ENCODE results near the gene DOK3.

Gene DOK3

DNA sequence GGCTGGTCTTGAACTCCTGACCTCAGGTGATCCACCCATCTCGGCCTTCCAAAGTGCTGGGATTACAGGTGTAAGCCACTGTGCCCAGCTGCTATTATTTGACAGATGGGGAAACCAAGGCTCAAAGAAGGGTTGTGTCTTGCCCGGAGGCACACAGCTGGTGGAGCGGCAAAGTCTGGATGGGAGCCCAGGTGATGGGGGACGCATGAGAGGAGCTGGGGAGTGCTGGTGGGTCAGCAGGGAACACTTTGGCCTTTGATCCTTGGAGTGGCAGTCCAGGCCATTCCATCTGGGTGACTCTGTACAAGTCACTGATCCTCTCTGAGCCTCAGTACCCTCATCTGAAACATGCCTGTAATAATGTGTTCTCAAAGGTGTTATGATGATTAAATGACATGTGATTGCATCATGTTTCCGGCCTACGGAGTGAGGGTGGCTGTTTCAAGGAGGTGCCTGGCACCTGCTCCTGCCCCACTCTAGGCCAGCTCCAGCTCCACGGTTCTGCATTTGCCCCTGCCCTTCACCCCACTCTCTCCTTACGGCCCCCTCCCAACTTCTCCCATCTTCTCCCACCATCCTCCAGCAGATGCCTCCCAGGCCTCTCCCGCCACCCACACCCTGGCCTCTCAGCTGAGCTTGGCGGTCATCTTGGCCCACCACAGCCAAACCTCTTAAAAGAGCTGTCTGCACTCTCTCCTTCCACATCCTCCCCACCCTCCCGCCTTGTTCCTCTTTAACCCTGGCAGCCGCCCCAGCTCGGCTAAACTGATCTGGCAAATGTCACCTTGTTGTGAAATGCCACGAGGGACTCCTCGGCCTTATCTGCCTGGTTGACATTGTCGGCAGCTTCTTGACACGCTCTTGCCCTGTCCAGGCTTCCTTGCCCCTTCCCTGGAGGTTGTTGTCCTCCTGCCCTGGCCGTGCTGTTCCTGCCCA is 30.6 kb downstream of the DOK3 start:
- DNase-seq = peak; percentile 59

DNA sequence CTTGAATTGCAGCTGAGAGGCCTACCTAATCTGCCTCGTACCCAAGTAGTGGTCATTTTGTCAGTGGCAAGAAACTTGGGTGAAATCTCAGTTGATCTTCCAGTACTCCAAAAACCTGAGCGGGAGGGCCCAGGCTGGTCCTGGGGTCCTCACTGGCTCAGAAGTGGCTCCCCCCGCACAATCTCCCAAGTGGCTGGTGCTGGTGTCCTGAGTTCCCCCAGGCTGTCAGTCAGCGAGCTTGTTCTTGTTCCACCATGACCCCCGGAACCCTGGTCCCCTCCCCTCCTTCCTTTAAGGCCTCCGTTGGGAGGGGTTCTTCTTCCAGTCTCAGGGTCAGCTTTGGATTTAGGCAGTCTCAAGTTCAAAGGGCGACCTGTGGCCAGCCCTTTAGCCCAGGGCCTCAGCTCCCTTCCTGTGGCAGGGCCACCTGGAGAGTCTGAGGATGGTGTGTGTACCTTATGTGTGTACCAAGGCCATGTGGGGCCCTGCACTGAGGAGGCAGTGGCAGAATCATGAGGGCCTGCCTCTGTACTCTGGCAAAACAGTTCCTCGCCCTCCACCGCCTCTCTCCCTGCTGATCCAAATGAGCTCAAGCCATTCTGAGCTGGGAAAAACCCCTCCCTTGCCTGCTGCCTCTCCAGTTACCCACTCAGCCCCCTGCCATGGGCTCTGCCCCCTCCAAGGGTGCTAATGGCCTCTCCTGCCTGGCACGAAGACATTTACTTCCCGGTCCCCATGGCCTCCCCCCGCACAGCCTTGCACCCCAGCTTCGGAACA is 31.7 kb downstream of the DOK3 start:
- DNase-seq = no peak

- no peak for DNase-seq
Observed at GRCh38 chr5:177476531-177477233, 32.9 kb downstream of the DOK3 start.

DNA sequence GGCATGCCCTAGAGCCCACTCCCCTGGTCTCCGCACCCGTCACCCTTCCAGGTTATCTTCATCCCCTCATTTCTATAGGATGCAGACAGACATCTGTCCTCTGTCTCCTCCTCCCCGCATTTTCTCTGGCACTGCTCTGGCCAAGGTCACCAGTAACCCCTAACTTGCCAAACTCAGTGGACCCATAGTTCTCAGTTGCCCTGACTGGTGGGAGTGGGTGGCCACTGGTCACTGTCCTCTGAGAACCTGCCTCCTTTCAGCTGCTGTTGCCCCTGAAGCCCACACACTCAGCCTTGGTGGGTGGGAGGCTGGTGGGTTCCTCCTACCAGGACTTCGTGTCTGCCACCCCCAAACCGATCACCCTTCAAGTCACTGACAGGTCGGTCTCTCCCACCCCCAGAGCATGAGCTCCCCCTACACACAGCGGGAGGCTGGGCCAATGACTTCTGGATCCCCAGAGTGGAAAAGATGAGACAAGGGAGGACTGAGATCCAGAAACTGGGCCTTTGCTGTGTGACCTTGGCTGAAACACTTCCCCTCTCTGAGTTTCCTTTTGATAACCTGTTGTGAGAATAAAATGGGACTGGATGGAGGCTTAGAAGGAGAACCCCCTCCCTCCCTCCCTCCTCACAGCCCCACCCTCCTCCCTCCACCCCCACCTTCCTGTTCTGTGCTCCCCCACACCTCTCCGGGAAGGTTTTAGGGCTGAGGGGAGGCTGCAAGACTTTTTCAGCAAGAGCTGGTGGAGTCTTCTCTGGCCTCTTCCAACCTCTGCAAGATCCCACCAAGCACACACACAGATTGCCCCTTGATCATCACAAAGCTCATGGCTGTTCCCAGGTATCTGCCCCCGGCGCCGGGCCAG is 33.8 kb downstream of the DOK3 start:
- no peak for DNase-seq

GRCh38 chr5:177474846-177475562 is 34.6 kb downstream of the DOK3 start:
- no peak for DNase-seq

DNA sequence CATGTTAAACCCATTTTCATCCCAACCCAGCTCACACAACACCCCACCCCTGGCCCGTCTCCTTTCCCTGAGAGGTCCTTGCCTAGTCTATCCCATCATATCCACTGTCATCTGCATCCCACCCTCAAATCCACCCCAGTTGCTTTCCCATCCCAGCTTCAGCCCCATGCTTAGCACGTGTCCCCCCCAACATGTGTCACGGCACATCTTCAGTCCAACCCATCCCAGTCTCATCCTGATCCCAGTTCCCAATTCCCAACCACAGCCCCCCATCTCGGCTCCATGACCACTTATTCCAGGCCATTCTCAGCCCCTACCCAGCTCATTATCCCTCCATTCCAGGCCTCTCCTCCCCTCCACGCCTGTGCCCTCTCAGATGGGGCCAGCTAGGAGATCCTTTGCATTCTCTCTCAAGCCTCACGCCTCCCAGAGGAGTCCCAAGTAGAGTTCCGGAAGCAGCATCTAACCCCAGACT is 35.6 kb downstream of the DOK3 start:
- no peak for DNase-seq

DNA sequence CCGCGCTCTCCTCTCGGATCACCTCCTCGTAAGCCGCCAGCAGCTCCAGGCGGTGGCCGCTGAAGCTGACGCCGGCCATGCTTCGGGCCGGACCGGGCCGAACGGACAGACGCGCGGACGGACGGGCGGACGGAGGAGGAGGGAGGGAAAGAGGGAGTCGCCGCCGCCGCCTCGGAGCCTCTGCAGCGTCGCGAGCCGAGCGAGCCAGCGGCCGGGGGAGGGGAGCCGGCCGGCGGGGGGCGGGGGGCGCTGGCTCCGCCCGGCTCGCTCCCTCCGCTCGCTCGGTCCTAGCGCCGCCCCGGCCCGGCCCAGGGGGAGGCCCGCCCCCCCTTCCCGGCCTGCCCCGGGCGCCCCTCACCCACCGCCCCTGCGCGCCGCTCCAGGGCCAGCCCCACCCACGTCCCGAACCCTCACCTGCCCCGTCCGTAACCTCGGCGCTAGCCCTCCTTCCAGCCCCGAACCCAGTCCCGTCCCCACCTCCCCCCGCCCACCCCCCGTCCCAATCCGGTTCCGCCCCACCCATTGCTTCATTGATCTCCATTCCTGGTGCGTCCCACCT is 36.1 kb downstream of the DOK3 start, which contains the start of gene DBN1:
Gene DBN1, minus strand, starts transcription at position 192 of the 559 bp plus-strand sequence. Its CDS starts 113 bp downstream, at position 79.
- DNase-seq = no peak

- no peak for DNase-seq
Observed at GRCh38 chr5:177472460-177473442, 36.9 kb downstream of the DOK3 start.

- no peak for DNase-seq
Observed at GRCh38 chr5:177471610-177472356, 37.8 kb downstream of the DOK3 start.

DNA sequence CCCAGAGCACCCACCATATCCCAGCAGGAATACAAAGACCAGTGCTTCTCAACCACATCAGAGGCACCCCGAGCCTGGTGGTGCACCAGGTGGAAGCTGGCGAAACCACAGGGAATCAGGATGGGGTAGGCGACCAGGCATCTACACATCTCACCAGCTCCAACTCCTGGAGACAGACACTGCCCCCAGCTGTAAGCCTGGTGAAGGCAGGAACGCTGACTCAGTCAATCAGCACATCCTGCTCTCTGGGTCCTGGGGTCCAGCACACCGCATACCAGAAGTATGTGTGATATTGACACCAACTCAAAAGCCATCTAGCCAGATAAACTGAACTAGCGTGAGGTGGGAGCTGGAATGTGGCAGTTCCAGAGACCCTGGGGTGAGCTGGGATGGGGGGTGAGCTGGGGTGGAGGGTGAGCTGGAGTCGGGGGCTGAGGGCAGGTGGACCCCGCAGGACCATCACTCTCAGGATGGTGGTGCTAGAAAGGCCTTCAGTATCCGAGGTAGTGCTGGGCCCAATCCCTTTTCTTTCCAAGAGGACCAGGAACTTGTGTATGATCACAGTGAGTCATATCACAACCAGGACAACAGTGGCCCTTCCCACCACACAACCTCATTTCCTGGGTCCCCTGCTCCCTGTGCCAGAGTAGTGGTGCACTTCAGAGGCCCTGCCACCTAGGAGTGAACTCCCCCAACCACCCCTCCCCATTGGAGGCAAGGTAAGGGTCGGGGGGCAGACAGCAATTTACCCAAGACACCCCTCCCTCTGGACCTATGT is 38.7 kb downstream of the DOK3 start:
- DNase-seq = no peak

- DNase-seq = no peak
Observed at GRCh38 chr5:177469750-177470525, 39.7 kb downstream of the DOK3 start.

DNA sequence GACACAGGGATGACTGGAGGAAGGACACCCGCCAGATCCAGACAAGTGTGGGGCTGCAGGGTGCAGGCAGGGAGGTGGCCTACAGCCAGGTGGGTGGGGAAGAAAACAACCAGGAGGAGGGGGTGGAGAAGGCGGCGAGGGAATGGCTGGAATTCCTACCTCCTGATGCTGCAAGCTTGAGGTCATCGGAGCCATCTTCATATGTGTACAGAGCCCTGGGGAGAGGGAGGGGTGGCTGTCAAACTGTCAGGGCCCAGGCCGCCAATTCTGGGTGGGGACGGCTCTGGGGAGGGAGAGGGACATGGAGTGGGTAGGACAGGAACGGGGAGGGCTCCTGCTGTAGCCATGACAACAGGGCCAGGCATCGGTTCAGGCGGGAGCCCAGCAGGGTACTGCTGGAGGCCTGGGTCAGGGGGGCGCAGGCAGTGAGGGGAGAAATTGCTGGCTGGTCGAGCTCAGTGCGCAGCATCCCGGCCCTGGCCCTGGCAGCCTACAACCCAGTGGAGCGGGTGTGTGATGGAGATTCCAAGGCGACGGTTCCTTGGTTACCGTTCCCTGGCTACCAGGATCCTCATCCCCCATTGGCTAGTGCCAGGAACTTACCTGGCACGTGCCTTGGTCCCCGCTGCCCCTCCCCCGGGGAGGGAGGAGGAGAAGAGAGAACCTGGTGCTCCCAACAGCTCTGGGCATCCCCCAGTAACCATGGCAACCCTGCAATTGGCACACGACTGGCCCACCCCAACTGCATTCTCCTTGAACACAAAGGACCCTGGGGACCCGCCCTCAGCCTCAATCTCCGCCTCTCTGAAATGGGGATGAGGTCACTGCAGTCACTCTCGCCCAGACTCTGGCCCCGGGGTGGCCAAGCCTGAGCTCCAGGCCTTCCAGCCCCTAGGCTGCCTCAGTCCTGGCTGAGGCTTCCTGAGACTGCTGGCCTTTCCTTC is 40.7 kb downstream of the DOK3 start:
- no peak for DNase-seq

- DNase-seq = no peak
Observed at GRCh38 chr5:177468329-177468684, 41.3 kb downstream of the DOK3 start.

GRCh38 chr5:177467436-177467835 is 42.2 kb downstream of the DOK3 start:
- no peak for DNase-seq

DNA sequence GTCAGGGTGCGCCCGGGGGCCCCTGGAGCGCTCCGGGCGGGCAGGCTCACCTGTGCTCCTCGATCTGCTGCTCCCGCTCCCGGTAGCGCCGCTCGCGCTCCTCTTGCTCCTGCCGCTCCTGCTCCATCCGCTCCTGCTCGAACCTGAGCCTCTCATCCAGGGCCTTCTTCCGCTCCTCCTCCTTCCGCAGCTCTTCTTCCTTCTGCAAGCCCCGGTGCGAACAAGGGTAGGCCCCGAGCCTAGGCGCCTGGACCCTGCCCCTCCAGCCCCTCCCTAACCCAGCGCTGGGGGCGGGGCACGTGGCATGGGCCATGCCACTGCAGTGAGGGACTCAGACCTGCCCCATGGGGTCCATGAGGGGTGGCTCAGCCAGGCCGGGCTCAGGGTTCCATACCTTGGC is 42.8 kb downstream of the DOK3 start:
- DNase-seq = no peak

DNA sequence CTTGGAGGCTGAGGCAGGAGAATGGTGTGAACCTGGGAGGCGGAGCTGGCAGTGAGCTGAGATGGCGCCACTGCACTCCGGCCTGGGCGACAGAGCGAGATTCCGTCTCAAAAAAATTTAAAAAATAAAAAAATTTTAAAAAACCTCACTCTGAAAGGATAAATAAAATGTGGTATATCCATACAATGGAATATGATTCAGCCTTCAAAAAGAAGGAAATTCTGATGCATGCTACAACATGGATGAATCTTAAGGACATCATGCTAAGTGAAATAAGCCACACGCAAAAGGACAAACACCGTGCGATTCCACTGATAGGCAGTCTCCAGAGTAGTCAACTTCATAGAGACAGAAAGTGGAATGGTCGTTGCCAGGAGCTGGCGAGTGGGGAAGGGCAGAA is 44.6 kb downstream of the DOK3 start:
- no peak for DNase-seq

Data from SHP77 treated with DMSO at 0.1 percent for 48 hours (cell line).